ENCODE measurements around the gene CEBPB.

DNA sequence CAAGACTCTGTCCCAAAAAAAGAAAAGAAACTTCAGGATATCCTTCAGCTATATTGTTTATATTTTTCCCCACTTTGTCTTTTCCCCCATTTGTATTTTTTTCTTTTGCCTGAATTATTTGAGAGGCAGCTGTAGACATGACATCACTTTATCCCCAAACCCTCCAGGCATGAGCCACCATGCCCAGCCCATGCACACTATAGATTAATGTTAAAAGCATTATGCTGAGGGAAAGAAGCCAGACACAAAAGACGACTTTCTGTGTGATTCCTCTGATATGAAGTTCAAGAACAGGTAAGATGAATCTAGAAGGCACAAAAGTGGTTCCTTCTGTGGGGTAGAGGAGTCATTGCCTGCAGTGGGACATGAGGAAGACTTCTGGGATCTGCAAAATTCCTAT lies 16.4 kb downstream of the CEBPB start:
- TF ChIP-seq, protein P1, sequence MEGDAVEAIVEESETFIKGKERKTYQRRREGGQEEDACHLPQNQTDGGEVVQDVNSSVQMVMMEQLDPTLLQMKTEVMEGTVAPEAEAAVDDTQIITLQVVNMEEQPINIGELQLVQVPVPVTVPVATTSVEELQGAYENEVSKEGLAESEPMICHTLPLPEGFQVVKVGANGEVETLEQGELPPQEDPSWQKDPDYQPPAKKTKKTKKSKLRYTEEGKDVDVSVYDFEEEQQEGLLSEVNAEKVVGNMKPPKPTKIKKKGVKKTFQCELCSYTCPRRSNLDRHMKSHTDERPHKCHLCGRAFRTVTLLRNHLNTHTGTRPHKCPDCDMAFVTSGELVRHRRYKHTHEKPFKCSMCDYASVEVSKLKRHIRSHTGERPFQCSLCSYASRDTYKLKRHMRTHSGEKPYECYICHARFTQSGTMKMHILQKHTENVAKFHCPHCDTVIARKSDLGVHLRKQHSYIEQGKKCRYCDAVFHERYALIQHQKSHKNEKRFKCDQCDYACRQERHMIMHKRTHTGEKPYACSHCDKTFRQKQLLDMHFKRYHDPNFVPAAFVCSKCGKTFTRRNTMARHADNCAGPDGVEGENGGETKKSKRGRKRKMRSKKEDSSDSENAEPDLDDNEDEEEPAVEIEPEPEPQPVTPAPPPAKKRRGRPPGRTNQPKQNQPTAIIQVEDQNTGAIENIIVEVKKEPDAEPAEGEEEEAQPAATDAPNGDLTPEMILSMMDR (conservative IDR thresholded peaks at IDR 0.05), result no peak
- TF ChIP-seq ZFX (IDR thresholded peaks at IDR 0.05), result no peak
